ENCODE data around the gene CPNE2. TPM values are rescaled to one million over a fixed set of nuclear protein-coding genes. Genes with fewer than 3 reads are reported as not detected.

CPNE2 gene
- total and polyA plus RNA-seq, 2 of the 8 experiments (the other 6 are each of a cell fraction or from before 2014, with no cell fraction given), result 10.6 to 39.5 TPM

GRCh38 chr16:57064995-57065394 lies 27.4 kb upstream of the CPNE2 start:
- H2BK120ac ChIP-seq (replicated peaks; ENCODE audit: low read depth, low read length), result no peak overlapping the region
- CTCF ChIA-PET (ENCODE audit: partially characterized antibody), result interaction anchor here (0.7 to 2.4 kb wide), 2 partner anchors 12 to 100 kb away, joined by 4 to 10 read pairs; no protein-coding TSS in a partner anchor
- no peak for DNase-seq (ENCODE audit: low read depth in 1 of 2, low spot score in 2 of 2)
- TF ChIP-seq SRF (IDR thresholded peaks at IDR 0.05; ENCODE audit: low read depth, low read length) (no peak), TEAD4 (IDR thresholded peaks at IDR 0.05; ENCODE audit: low read depth, low read length) (no peak), SP2 (IDR thresholded peaks at IDR 0.05; ENCODE audit: low read length) (no peak), SUZ12 (IDR thresholded peaks at IDR 0.05; ENCODE audit: low read length) (no peak), CBX5 (IDR thresholded peaks at IDR 0.05; ENCODE audit: low read depth, low read length) (no peak), RXRA (IDR thresholded peaks at IDR 0.05; ENCODE audit: insufficient read depth, low read depth, low read length) (no peak), ZNF274 (IDR thresholded peaks at IDR 0.05; ENCODE audit: borderline replicate concordance, extremely low read depth, low read length) (no peak), MAFK (IDR thresholded peaks at IDR 0.05; ENCODE audit: low read depth, low read length) (no peak)
- no peak overlapping the region for H3K4me2 ChIP-seq (ENCODE audit: insufficient read depth in 1 of 2, low read depth in 2 of 2, low read length in 2 of 2)
- no peak overlapping the region for H4K8ac ChIP-seq (ENCODE audit: extremely low read depth, insufficient read depth, low read length)
- 94% methylated on average over 5 of the region's 5 CpGs; no CpG with 5 or more reads in 1 of the 2 experiments for WGBS, 2 experiments (ENCODE audit: extremely low coverage in 1 of 2, insufficient coverage in 1 of 2, insufficient read length in 1 of 2, insufficient replicate concordance in 2 of 2, low coverage in 1 of 2, low lambda C conversion rate in 2 of 2, missing lambda C conversion rate in 1 of 2)
- POLR2A ChIA-PET (ENCODE audit: partially characterized antibody), result no interaction called here
- H3K18ac ChIP-seq (ENCODE audit: extremely low read depth, low read length), result no peak overlapping the region
- H3K79me2 ChIP-seq (ENCODE audit: control insufficient read depth in 1 of 2, insufficient read depth in 2 of 2, low read length in 2 of 2), result no peaks in the 10 kb centered on the region
- no peaks in the 10 kb centered on the region for H3K9me3 ChIP-seq (ENCODE audit: insufficient read depth in 2 of 2, low read depth in 1 of 2, low read length in 1 of 2)
- H3K23ac ChIP-seq (ENCODE audit: insufficient read length), result no peak overlapping the region
- no peaks in the 10 kb centered on the region for H3K27me3 ChIP-seq (replicated peaks in 1 of 4; ENCODE audit: control insufficient read depth in 3 of 4, extremely low read depth in 1 of 4, insufficient read depth in 3 of 4, low read length in 3 of 4)
- H3K4me1 ChIP-seq (replicated peaks in 1 of 4; ENCODE audit: control insufficient read depth in 3 of 4, insufficient read depth in 4 of 4, low read length in 3 of 4), result peaks cover 0 to 5% (median 3%) of the 10 kb centered on the region in 4 experiments; a peak in 2 of 7 replicates
- no peak overlapping the region for H4K5ac ChIP-seq (ENCODE audit: insufficient read length, low read depth, low read length)
- no peaks in the 10 kb centered on the region for H3K36me3 ChIP-seq (ENCODE audit: control insufficient read depth in 2 of 4, insufficient read depth in 4 of 4, low read length in 3 of 4)
- no peak overlapping the region for H2BK12ac ChIP-seq (ENCODE audit: low read depth, low read length)
- no peak overlapping the region for H3K9ac ChIP-seq (replicated peaks in 1 of 4; ENCODE audit: extremely low read depth in 1 of 4, low read depth in 3 of 4, low read length in 3 of 4)
- H2BK20ac ChIP-seq (ENCODE audit: low read length), result no peak overlapping the region
- H2AK5ac ChIP-seq (ENCODE audit: low read depth, low read length), result no peak overlapping the region
- H4K20me1 ChIP-seq (replicated peaks in 1 of 2; ENCODE audit: control insufficient read depth in 1 of 2, insufficient read depth in 2 of 2, low read length in 2 of 2), result peaks cover 2 to 4% of the 10 kb centered on the region in 2 experiments
- H2BK5ac ChIP-seq (ENCODE audit: low read depth, low read length), result no peak overlapping the region
- H3K56ac ChIP-seq (replicated peaks; ENCODE audit: insufficient read length, low read depth, low read length), result no peak overlapping the region
- H4K91ac ChIP-seq (replicated peaks; ENCODE audit: insufficient read length, low read length), result no peak overlapping the region
- no peak overlapping the region for H2BK15ac ChIP-seq (ENCODE audit: low read length)
- H3K79me1 ChIP-seq (ENCODE audit: low read depth, low read length), result no peaks in the 10 kb centered on the region
- no peak overlapping the region for H3K4ac ChIP-seq (replicated peaks; ENCODE audit: insufficient read length, low read depth, low read length)
- H3K14ac ChIP-seq (ENCODE audit: insufficient read length), result no peak overlapping the region
- H2AFZ ChIP-seq (ENCODE audit: low read length), result no peak overlapping the region
- FAIRE-seq, result no peak
- no peak overlapping the region for H3K27ac ChIP-seq (ENCODE audit: low read depth, low read length)
- no peak overlapping the region for H3K4me3 ChIP-seq (ENCODE audit: extremely low read depth in 1 of 4, insufficient read depth in 2 of 4, low read depth in 3 of 4, low read length in 4 of 4)
- peaks cover 5% of the 10 kb centered on the region; the same call in 1 of the 2 replicates for H3K23me2 ChIP-seq (ENCODE audit: low read depth, low read length)
